GM18519 (cell line): ENCODE data around the gene PMF1.
"Not testable (repeated sequence)": the region's sequence is repeated elsewhere in the genome, so short reads cannot be mapped to it uniquely, and the experiment has no call there.

Source experiments
- ATAC-seq: cut with Tn5 transposase; IDR thresholded peaks from one replicate; pipeline ENCODE4 v1.9.1; 2021; ENCODE audit warnings: mild to moderate bottlenecking, moderate library complexity; ENCODE audit not compliant: unreplicated experiment, low FRiP score

Gene PMF1

DNA sequence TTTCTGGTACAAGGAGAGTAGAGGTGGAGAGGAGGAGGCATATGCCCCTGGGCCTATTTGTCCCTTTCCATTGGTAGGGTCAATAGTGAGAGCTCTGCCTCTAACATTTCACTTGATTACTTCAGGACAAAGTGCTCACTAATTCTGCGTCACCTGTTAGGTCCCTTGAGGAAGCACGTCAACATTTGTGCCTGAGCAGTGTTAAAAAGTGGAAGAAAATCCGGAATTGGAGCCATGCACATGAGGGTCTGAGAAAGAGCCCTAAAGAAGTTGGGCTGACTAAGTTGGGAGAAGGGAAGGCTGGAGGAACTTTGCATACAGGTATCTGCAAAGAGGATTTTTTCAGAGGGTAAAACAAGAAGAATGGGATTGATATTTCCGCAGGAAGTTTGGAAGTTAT, 17.0 kb upstream of the PMF1 start:
- ATAC-seq = no peak

DNA sequence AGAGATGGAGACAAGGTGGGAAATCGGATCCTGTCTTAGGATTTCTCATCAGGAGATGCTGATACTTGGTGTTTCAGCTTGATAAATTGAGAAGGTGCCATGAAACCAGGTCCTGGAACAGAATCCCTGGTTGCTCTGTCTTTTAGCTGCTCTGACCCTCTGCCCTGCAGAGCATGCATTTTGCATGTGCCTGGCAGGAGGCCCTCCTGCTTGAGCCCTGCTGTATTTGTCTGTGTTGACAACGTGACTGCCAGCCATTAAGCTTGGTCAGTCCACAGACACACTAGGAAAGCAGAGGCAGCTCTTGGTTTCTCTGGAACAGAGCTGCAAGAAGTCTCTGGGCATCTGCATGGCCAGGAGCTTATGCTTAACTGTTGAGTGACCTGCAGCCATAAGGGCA, 16.4 kb upstream of the PMF1 start:
- no peak for ATAC-seq

DNA sequence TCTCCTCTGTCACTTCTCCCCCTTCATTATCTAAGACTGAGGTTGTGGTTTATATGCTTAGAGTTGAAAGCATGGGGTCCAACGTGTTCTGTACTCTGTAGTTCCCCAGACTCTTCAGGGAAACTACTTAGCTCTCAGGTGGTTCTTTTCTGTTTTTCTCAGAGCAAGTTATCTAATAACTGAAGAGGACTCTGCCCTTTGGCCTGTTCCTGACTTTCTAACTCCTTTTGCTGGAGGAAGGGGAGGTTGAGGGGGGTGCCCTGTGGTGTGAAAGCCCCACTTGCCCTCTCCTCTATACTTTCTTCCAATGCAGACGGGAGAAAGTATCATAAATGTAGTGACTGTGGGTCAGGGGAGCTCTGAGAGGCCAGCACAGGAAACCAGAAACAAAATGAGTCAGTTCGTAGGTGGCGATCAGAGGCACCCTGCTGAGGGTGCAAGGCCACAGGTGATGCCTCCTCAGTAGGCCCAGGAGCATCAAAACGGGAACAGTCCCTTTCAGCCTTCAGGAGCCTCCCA, 13.9 kb upstream of the PMF1 start:
- ATAC-seq = no peak

DNA sequence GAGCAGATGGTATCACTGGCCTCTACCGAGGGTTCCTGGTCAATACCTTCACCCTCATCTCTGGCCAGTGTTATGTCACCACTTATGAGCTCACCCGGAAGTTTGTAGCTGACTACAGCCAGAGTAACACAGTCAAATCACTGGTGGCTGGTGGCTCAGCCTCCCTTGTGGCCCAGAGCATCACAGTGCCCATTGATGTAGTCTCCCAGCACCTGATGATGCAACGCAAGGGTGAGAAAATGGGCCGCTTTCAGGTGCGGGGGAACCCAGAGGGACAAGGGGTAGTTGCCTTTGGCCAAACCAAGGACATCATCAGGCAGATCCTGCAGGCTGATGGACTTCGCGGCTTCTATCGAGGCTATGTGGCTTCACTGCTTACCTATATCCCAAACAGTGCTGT, 12.8 kb upstream of the PMF1 start:
- ATAC-seq = no peak

DNA sequence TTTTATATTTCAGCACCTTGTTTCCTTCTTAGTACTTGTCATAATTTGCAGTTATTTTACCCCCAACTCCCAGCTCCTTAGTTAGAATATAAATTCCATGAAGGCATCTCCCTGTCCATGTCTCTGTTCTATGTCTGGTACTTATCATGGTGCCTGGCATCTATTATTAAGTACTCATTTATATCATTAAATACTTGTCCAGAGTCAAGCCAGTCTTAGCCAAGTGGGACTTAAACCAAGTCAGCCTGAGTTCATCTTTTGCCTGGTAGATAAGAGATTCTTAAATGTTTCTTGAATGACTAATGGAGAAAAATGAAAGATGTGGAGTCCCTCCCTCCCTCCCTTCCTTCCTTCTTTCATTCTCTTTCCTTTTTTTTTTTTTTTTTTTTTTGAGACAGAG, 9.5 kb upstream of the PMF1 start:
- ATAC-seq = no peak

DNA sequence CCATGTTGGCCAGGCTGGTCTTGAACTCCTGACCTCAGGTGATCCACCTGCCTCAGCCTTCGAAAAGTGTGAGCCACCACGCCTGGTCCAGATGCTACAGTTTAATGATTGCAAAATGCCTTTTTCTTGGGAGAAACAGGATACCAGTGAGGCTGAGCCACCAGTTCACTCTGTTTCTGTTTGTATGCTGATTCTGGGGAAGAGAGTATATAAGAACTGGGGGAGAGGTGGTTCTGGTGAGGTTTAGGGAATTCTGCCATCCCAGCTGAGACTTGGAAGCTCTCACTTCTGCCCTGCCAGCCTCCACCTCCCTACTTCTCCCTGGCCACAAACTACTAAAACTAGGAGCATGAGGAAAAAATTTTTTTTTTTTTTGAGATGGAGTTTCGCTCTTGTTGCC, 8.1 kb upstream of the PMF1 start:
- ATAC-seq = no peak

DNA sequence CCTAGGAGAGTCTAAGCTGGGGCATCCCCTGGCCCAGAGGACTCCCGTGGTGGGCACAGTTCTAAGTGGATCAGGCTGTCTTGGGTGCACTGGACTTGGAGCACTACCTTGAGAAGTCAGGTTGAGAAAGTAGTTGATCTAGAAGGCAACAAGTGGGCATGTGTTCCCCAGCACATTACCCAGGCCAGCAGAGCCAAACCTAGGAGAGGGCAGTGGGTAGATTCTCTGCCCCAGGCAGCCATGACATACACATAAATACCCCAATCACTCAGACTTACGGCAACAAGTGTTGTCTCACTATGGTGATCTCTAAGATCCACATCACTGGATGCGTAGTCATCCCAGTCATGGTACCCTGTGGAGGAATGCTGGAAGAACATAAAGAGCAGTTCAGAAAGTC, 1.6 kb upstream of the PMF1 start:
- no peak for ATAC-seq

DNA sequence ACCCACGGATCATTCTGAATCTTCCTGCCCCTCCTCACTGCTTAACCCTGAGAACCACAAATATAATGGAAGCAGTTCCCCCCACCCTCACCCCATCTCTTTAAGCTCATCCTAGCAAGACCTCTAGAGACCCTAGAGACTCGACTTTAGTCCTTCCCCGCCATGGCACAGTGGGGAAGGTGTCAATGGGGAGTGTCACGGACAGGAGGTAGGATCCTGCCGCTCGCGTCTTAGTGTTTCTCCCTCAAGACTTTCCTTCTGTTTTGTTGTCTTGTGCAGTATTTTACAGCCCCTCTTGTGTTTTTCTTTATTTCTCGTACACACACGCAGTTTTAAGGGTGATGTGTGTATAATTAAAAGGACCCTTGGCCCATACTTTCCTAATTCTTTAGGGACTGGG, 677 bp upstream of the PMF1 start:
- no peak for ATAC-seq

DNA sequence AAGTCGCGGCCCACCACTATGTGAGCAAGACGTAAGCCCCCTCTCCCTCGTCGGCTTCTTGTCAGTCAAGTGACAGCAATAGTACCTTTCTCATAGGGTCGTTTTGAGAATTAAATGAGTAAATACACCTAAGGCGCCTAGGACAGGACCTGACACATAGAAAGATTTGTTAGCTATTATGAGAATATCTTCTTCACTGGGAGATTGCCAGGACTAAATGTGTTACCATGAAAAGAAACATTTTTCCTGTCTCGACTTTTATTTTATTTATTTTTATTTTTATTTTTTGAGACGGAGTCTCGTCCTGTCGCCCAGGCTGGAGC, 798 bp downstream of the PMF1 start:
- ATAC-seq = no peak

DNA sequence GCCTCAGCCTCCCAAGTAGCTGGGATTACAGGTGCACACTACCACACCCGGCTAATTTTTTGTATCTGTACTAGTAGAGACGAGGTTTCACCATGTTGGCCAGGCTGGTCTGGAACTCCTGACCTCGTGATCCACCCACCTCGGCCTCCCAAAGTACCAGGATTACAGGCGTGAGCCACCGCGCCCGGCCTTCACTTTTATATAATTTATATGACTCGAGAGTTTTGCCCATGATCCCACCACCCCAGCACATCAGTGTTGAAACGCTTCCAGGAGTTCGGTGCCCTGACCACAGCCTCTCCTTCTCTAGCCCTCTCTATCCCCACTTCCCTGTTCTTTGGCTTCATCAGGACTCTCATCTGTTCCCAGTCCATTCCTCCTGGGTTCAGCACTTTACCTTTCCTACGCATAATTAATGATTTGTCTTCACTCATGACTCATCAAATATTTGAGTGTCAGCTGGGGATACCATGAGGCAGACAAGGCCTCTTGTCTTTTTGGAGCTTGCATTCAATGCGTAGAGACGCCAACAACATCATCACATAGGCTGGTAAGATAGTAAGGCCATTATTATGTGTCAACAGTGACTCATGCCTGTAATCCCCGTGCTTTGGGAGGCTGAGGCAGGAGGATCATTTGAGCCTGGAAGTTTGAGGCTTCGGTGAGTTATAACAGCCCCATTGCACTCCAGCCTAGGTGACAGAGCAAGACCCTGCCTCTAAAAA, 1.4 kb downstream of the PMF1 start:
- ATAC-seq = no peak

DNA sequence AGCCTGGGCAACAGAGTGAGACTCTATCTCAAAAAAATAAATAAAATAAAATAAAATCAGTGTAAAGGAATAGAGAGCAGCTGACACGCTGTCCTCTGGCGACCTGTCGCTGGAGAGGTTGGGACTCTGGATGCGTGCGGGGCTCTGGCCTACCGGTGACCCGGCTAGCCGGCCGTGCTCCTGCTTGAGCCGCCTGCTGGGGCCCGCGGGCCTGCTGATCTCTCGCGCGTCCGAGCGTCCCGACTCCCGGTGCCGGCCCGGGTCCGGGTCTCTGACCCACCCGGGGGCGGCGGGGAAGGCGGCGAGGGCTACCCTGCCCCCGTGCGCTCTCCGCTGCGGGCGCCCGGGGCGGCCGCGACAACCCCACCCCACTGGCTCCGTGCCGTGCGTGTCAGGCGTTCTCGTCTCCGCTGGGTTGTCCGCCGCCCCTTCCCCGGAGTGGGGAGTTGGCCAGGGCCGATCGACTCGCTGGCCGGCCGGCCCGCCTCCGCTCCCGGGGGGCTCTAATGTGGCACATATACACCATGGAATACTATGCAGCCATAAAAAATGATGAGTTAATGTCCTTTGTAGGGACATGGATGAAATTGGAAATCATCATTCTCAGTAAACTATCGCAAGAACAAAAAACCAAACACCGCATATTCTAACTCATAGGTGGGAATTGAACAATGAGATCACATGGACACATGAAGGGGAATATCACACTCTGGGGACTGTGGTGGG, 3.7 kb downstream of the PMF1 start:
- ATAC-seq = not testable (repeated sequence)

DNA sequence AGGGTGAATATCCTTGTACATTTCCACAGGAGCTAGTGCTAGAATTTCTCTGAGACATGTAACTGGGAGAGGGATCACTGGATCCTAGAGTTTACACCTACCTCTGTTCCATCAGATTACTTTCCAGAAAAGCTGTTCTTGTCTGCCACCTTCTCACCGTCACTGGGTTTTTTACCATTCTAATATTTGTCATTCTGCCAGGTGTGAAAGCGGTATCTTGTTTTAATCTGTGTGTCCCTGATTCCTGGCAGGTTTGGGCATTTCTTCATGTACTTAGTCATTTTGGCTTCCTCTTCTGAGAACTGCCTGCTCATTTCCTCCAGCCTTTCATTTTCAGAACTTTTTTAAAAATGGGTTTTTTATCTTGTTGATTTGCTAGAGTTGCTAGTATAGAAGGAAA, 5.1 kb downstream of the PMF1 start:
- ATAC-seq = no peak

DNA sequence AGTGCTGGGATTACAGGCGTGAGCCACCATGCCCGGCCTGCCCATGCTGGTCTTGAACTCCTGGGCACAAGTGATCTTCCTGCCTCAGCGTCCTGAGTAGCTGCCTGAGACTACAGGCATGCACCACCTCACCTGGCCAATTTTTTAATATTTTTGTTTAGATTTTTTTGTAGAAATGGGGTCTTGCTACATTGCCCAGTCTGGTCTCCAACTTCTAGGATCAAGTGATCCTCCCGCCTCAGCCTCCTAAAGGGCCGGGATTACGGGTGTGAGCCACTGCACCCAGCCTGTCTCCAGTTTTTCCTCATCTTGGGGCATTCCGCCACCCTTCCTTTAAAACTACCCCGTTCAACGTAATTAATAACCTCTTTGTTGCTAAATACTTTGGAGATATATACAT, 7.4 kb downstream of the PMF1 start:
- no peak for ATAC-seq

DNA sequence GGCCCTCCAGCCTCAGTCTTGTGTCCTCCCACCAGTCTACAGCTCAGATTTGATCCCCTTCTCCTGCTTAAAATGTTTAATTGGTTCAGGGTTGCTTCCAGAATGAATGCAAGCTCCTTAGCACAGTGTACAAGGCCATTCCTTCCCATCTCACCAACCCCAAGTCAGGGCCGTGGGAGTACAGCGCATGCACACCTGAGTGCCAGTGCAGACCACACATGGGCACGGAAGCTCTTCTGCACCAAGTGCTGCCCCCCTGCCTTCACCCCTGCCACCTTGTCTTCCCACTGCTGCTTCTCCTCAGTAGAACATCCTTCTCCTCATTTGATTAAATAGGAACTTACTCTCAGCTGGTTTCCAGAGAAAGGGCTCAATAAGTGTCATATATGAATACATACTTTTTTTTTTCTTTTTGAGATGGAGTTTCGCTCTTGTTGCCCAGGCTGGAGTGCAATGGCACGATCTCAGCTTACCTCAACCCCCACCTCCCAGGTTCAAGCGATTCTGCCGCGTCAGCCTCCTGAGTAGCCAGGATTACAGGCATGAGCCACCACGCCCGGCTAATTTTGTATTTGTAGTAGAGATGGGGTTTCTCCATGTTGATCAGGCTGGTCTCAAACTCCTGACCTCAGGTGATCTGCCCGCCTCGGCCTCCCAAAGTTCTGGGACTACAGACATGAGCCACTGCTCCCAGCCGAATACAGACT, 9.3 kb downstream of the PMF1 start:
- no peak for ATAC-seq

DNA sequence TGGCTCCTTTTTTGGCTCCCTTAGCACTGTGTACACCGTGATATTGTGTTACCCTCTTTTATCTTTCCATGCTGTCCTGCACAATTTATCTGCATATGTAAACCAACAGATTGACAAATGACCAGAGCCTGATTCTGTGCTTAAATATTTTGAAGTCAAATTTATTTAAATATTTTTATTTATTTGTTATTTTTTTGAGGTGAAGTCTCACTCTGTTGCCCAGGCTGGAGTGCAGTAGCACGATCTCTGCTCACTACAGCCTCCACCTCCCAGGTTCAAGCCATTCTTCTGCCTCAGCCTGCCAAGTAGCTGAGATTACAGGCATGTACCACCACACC, 12.8 kb downstream of the PMF1 start:
- no peak for ATAC-seq

DNA sequence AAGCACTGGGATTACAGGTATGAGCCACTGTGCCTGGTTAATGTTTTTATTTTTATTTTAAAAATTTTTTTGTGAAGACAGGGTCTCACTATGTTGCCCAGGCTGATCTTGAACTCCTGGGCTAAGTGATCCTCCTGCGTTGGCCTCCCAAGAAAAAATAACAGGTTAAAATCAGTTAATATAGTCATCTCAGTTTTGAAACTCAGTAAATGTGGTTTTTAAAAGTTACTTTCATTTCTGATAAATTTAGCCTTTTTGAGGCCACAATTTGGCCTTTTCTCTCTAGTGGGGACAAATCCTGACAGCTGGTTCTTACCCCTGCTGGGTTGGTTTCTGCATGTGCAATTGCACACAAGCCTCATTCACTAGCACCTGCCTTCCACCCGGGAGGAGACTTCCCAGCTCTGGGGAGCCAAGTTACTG, 13.3 kb downstream of the PMF1 start:
- ATAC-seq = no peak

DNA sequence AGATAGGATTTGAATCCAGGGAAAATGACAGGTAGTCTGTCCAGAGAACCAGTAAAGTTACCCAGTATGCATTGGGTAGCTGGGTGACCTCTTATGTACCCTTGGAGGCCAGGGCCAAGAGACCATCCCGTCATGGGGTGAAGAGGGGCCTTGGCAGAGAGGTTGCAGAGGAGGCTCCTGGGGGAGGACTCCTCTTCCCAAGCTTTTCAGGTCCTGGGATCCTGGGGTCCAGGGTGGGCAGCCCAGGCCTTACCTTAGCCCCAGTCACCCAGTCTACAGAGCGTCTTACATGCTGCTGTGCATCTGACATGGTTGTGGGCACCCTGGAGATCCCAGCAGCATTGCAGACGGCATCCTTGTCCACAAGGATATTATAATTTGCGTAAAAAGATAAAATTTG, 14.0 kb downstream of the PMF1 start:
- ATAC-seq = no peak

DNA sequence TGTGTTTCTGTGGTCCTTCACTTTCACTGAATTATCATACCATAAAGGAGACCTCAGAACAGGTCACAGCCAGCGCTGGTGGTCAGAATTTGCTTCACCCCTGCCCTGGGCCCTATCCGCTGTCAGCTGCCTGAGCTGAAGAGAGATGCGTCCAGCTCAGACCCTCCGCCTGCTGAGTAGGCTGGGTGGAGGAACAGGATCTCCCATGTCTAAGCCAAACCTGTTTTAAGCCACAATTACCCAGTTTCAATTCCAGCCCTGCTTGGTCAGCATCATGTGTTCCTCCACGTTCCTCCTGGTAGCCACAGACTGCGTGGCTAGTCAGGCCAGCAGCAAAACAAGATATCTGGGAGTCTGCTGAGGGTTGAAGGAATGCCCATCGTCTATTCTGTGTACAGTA, 15.7 kb downstream of the PMF1 start:
- no peak for ATAC-seq

DNA sequence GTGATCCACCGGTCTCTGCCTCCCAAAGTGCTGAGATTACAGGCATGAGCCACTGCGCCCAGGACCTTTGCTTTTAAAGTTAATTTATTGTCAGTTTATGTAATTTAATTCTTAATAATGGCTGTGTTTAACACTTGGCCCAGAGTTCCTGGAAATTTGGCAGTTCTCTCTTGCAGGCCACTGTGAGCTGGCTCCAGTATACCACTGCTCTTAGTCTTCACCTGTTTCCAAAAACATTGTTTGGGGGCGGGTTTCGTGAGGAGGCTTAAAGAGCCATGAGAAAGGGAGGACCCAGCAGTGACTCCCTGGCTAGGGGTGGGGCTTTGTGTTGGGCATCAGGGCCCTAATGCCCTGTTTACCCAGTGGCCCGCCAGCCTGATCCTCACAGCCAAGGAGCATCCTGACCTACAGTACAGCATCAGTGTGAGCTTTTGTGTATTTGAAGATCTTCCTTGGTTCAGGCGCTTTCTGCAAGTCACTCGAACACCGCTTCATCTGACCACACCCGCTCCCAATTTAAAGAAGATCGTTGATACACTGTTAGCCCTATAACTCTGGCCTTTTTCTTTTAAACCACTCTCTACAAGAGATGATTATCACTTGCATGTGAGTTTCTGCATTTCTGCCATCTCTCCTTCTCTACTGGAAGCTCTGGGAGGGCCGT, 17.1 kb downstream of the PMF1 start:
- no peak for ATAC-seq

DNA sequence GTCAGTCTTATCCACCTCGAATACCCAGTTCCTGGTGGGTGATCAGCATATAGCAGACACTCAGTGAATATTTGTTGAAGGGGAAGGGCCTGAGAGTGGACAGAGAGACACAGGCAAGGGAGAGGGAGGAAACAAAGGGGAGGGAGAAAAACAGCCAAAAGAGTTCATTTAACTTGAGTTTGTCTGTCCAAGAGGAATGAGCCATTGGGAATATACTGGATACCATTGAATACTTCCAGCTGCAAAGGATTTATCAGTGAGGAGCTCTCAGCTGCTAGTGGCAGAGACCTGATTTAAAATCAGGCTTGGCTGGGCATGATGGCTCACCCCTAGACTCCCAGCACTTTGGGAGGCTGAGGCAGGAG, 17.6 kb downstream of the PMF1 start:
- no peak for ATAC-seq

DNA sequence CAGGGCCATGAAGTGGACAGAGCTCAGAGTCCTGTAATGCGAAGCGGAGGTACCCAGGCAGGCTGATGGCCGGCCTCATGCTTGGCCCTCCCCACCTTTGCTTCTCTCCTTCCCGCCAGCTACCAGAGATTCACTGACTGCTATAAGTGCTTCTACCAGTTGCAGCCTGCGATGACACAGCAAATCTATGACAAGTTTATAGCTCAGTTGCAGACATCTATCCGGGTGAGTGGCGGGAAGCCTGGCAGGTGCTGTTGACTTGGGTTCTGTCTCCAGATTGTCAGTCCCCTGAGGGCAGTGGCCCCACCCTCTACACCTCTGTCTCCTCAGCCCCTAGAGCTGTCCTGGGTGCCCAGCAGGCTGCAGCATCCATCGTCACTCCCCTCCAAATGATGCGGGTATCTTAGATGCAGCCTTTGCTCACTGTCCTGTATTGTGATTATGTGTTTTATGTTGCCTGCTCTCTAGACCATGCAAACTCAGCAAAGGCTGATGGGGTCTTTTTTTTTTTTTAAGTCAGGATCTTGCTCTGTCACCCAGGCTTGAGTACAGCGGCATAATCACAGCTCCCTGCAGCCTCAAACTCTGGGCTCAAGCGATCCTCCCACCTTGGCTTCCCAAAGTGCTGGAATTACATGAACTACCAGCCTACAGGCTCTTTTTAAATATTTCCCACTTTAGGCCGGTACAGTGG, 19.5 kb downstream of the PMF1 start:
- no peak for ATAC-seq
